ENCODE results near the gene IGHMBP2.

IGHMBP2 gene

DNA sequence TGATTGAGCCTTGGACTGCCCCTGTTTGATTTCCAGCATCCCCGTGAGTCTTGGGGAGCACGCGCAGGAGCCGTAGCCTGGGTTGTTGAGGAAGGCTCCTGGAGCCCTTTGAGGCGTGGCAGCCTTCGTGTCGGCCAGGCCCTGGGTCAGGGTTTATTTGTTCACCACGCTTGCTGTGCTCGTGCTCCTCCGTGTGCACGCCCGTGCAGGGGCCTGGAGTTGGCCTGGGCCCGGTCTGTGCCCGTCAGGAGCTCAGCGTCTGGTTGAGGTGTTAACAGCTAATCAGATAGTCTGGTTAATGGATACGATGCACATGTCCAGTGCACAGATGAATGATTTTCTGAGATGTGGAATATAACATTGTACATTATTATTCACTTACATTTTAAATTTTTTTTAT lies 8.0 kb downstream of the IGHMBP2 start:
- Histone ChIP-seq H3K4me2 (ENCODE audit: low read length) (no peak overlapping the region), H3K4me1 (ENCODE audit: control insufficient read depth, low read length) (no peaks in the 10 kb centered on the region), H4K20me1 (ENCODE audit: control insufficient read depth, insufficient read depth, low read depth, low read length) (no peaks in the 10 kb centered on the region), H3K9me2 (replicated peaks; ENCODE audit: control insufficient read depth, low read length) (no peaks in the 10 kb centered on the region), H3K4me3 (ENCODE audit: low read length) (no peak overlapping the region), H3F3A (ENCODE audit: control insufficient read depth, insufficient read depth) (no peaks in the 10 kb centered on the region), H3K27me3 (ENCODE audit: control insufficient read depth, low read length) (no peaks in the 10 kb centered on the region), H3K79me2 (ENCODE audit: control insufficient read depth, low read length) (peaks cover 6% of the 10 kb centered on the region), H3K36me3 (ENCODE audit: control insufficient read depth, low read length) (peaks cover 51% of the 10 kb centered on the region), H3K27ac (ENCODE audit: low read depth, low read length) (no peak overlapping the region), H3K9me3 (ENCODE audit: control insufficient read depth, insufficient read depth, low read length) (no peaks in the 10 kb centered on the region)
- no peak for TF ChIP-seq EZH2phosphoT487 (IDR thresholded peaks at IDR 0.05; ENCODE audit: borderline replicate concordance, low read length)
- TF ChIP-seq, protein P1, sequence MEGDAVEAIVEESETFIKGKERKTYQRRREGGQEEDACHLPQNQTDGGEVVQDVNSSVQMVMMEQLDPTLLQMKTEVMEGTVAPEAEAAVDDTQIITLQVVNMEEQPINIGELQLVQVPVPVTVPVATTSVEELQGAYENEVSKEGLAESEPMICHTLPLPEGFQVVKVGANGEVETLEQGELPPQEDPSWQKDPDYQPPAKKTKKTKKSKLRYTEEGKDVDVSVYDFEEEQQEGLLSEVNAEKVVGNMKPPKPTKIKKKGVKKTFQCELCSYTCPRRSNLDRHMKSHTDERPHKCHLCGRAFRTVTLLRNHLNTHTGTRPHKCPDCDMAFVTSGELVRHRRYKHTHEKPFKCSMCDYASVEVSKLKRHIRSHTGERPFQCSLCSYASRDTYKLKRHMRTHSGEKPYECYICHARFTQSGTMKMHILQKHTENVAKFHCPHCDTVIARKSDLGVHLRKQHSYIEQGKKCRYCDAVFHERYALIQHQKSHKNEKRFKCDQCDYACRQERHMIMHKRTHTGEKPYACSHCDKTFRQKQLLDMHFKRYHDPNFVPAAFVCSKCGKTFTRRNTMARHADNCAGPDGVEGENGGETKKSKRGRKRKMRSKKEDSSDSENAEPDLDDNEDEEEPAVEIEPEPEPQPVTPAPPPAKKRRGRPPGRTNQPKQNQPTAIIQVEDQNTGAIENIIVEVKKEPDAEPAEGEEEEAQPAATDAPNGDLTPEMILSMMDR (IDR thresholded peaks at IDR 0.05; ENCODE audit: low read depth, low read length, poor library complexity, severe bottlenecking): no peak

- no peaks in the 10 kb centered on the region for H3K9me2 ChIP-seq (replicated peaks; ENCODE audit: control insufficient read depth, low read length)
- H3F3A ChIP-seq (ENCODE audit: control insufficient read depth, insufficient read depth): no peaks in the 10 kb centered on the region
- no peak for TF ChIP-seq EZH2phosphoT487 (IDR thresholded peaks at IDR 0.05; ENCODE audit: borderline replicate concordance, low read length)
- TF ChIP-seq, protein P1 (IDR thresholded peaks at IDR 0.05; ENCODE audit: low read depth, low read length, poor library complexity, severe bottlenecking): no peak
- H3K4me1 ChIP-seq (ENCODE audit: control insufficient read depth, low read length): no peaks in the 10 kb centered on the region
- H3K27ac ChIP-seq (ENCODE audit: low read depth, low read length): no peak overlapping the region
- peaks cover 51% of the 10 kb centered on the region for H3K36me3 ChIP-seq (ENCODE audit: control insufficient read depth, low read length)
- no peaks in the 10 kb centered on the region for H4K20me1 ChIP-seq (ENCODE audit: control insufficient read depth, insufficient read depth, low read depth, low read length)
- peaks cover 1% of the 10 kb centered on the region for H3K79me2 ChIP-seq (ENCODE audit: control insufficient read depth, low read length)
- H3K27me3 ChIP-seq (ENCODE audit: control insufficient read depth, low read length): no peaks in the 10 kb centered on the region
- H3K9me3 ChIP-seq (ENCODE audit: control insufficient read depth, insufficient read depth, low read length): no peaks in the 10 kb centered on the region
- H3K4me2 ChIP-seq (ENCODE audit: low read length): no peak overlapping the region
- H3K4me3 ChIP-seq (ENCODE audit: low read length): no peak overlapping the region
These were observed 8.6 kb downstream of the IGHMBP2 start for GRCh38 chr11:68912254-68912653.

GRCh38 chr11:68913188-68913587 lies 9.5 kb downstream of the IGHMBP2 start:
- no peak overlapping the region for H3K27ac ChIP-seq (ENCODE audit: low read depth, low read length)
- H3K27me3 ChIP-seq (ENCODE audit: control insufficient read depth, low read length): no peaks in the 10 kb centered on the region
- no peak overlapping the region for H3K4me3 ChIP-seq (ENCODE audit: low read length)
- no peaks in the 10 kb centered on the region for H3K79me2 ChIP-seq (ENCODE audit: control insufficient read depth, low read length)
- no peaks in the 10 kb centered on the region for H3F3A ChIP-seq (ENCODE audit: control insufficient read depth, insufficient read depth)
- H3K9me3 ChIP-seq (ENCODE audit: control insufficient read depth, insufficient read depth, low read length): no peaks in the 10 kb centered on the region
- H3K36me3 ChIP-seq (ENCODE audit: control insufficient read depth, low read length): peaks cover 53% of the 10 kb centered on the region
- no peaks in the 10 kb centered on the region for H3K9me2 ChIP-seq (replicated peaks; ENCODE audit: control insufficient read depth, low read length)
- TF ChIP-seq EZH2phosphoT487 (IDR thresholded peaks at IDR 0.05; ENCODE audit: borderline replicate concordance, low read length): no peak
- TF ChIP-seq, protein P1 (IDR thresholded peaks at IDR 0.05; ENCODE audit: low read depth, low read length, poor library complexity, severe bottlenecking): no peak
- no peaks in the 10 kb centered on the region for H4K20me1 ChIP-seq (ENCODE audit: control insufficient read depth, insufficient read depth, low read depth, low read length)
- no peak overlapping the region for H3K4me2 ChIP-seq (ENCODE audit: low read length)
- H3K4me1 ChIP-seq (ENCODE audit: control insufficient read depth, low read length): no peaks in the 10 kb centered on the region

GRCh38 chr11:68914761-68915160 lies 11.1 kb downstream of the IGHMBP2 start:
- peaks cover 55% of the 10 kb centered on the region for H3K36me3 ChIP-seq (ENCODE audit: control insufficient read depth, low read length)
- no peak overlapping the region for H3K4me3 ChIP-seq (ENCODE audit: low read length)

More at GRCh38 chr11:68914761-68915160, 11.1 kb downstream of the IGHMBP2 start:
- no peaks in the 10 kb centered on the region for H4K20me1 ChIP-seq (ENCODE audit: control insufficient read depth, insufficient read depth, low read depth, low read length)
- H3K9me2 ChIP-seq (replicated peaks; ENCODE audit: control insufficient read depth, low read length): no peaks in the 10 kb centered on the region
- H3K9me3 ChIP-seq (ENCODE audit: control insufficient read depth, insufficient read depth, low read length): no peaks in the 10 kb centered on the region
- no peaks in the 10 kb centered on the region for H3K27me3 ChIP-seq (ENCODE audit: control insufficient read depth, low read length)
- no peaks in the 10 kb centered on the region for H3K4me1 ChIP-seq (ENCODE audit: control insufficient read depth, low read length)
- H3K27ac ChIP-seq (ENCODE audit: low read depth, low read length): no peak overlapping the region
- no peaks in the 10 kb centered on the region for H3F3A ChIP-seq (ENCODE audit: control insufficient read depth, insufficient read depth)
- H3K4me2 ChIP-seq (ENCODE audit: low read length): no peak overlapping the region
- H3K79me2 ChIP-seq (ENCODE audit: control insufficient read depth, low read length): no peaks in the 10 kb centered on the region
- TF ChIP-seq, protein P1 (IDR thresholded peaks at IDR 0.05; ENCODE audit: low read depth, low read length, poor library complexity, severe bottlenecking): no peak
- no peak for TF ChIP-seq EZH2phosphoT487 (IDR thresholded peaks at IDR 0.05; ENCODE audit: borderline replicate concordance, low read length)
